GM06990 (cell line): Measurements from ENCODE around the gene ALG5.

ENCODE experiments used
- DNase-seq: peaks from one replicate; pipeline ENCODE4 v3.0.0-alpha.2; 2011; ENCODE audit not compliant: insufficient read length; ENCODE audit errors: extremely low read depth
- H3K27me3 ChIP-seq: replicated peaks from 2 replicates; pipeline ENCODE4 v1.6.0; 2011; ENCODE audit warnings: low read length; ENCODE audit not compliant: control insufficient read depth, insufficient read depth
- H3K36me3 ChIP-seq: 2 replicates; pipeline ENCODE4 v1.5.1; 2011; ENCODE audit warnings: low read length; ENCODE audit not compliant: control insufficient read depth, insufficient read depth
- H3K4me3 ChIP-seq: replicated peaks from 2 replicates; pipeline ENCODE4 v1.5.1; 2011; ENCODE audit warnings: low read depth, mild to moderate bottlenecking, control low read depth, low read length
- TF ChIP-seq, protein P1 (sequence below): IDR thresholded peaks from 2 replicates; pipeline ENCODE4 v1.5.1; 2011; ENCODE audit warnings: low read length, control low read depth, mild to moderate bottlenecking, inconsistent platforms; ENCODE audit not compliant: insufficient read depth, poor library complexity, severe bottlenecking

Gene ALG5, protein sequence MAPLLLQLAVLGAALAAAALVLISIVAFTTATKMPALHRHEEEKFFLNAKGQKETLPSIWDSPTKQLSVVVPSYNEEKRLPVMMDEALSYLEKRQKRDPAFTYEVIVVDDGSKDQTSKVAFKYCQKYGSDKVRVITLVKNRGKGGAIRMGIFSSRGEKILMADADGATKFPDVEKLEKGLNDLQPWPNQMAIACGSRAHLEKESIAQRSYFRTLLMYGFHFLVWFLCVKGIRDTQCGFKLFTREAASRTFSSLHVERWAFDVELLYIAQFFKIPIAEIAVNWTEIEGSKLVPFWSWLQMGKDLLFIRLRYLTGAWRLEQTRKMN

DNA sequence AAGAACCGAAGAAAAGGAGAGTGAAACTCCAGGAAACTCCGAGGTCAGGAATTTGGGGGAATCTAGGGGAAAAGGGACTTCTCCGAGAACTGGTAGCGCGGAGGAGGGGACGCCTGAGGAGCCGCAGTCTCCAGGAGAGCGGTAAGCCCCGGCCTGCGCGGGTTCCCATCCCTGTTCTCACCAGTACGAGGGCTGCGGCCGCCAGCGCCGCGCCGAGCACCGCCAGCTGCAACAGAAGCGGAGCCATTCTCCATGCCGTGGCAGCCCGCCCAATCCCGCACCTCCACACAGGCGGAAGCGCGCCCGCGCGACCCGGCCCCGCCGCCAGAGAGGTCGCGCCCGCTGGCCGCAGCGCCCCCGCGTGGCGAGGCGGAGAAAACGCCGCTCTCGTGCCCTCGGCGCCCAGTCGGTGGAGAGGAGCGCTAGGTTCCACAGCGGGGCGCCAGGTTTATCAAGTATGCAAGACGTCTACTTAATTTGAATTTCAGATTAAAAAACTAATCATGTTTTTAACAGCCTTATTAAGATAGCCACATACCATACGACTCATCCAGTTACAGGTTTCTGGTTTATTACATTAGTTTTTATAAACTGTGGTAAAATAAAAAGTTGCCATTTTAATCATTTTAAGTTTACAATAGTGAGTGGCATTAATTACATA lies at the start of gene ALG5:
TSS of gene ALG5 (minus strand) at position 287 of the 661 bp plus-strand sequence. CDS start at position 247, 40 bp downstream.
- DNase-seq: peak; percentile 93
- TF ChIP-seq, protein P1, sequence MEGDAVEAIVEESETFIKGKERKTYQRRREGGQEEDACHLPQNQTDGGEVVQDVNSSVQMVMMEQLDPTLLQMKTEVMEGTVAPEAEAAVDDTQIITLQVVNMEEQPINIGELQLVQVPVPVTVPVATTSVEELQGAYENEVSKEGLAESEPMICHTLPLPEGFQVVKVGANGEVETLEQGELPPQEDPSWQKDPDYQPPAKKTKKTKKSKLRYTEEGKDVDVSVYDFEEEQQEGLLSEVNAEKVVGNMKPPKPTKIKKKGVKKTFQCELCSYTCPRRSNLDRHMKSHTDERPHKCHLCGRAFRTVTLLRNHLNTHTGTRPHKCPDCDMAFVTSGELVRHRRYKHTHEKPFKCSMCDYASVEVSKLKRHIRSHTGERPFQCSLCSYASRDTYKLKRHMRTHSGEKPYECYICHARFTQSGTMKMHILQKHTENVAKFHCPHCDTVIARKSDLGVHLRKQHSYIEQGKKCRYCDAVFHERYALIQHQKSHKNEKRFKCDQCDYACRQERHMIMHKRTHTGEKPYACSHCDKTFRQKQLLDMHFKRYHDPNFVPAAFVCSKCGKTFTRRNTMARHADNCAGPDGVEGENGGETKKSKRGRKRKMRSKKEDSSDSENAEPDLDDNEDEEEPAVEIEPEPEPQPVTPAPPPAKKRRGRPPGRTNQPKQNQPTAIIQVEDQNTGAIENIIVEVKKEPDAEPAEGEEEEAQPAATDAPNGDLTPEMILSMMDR: peak; percentile 71
- H3K36me3 ChIP-seq: peaks cover 3% of the 10 kb centered on the region
- H3K4me3 ChIP-seq: peak within 1 kb of the TSS; percentile 100
- H3K27me3 ChIP-seq: no peaks in the 10 kb centered on the region

DNA sequence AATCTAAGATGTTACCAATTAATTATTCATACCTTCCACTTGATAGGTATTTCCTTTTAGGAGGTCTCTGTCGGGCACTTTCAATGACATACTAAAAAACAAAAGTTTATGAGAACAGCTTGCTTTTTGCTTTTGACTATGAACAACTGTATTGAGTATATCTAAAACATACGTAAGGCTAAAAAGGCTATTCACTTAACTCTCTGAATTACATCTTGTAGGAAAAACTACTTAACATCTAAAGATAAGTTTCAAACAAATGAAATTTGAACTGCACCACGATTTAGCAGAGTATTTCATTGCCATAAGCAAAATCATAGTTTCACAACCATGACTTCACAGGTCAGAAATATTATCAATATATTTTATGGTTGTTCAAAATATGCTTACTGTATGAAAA lies 48.7 kb upstream of the ALG5 start:
- Histone ChIP-seq H3K4me3 (no peak overlapping the region), H3K27me3 (no peaks in the 10 kb centered on the region), H3K36me3 (peaks cover 2% of the 10 kb centered on the region; the same call in 1 of the 2 replicates)
- DNase-seq: no peak
- TF ChIP-seq, protein P1: no peak

DNA sequence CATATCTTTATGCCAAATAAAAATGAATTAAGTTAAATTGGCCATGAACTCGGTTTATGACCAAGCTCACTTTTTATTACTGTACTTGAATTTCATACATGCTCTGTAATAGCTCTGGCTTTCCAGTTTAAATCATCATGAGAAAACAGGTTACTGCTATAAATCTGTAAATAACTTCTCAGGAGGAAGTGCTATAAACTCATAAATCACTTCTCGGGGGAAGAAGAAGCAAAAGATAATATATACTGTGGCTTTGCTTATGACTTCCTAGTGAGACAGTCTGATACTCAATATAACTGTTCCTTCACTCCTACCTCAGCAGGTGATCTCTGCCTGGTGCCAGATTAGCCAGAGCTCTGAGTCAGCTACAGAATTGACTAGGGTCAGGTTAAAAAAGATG lies 47.9 kb upstream of the ALG5 start:
- Histone ChIP-seq H3K36me3 (peaks cover 2% of the 10 kb centered on the region; the same call in 1 of the 2 replicates), H3K27me3 (no peaks in the 10 kb centered on the region), H3K4me3 (no peak overlapping the region)
- DNase-seq: no peak
- TF ChIP-seq, protein P1: no peak

DNA sequence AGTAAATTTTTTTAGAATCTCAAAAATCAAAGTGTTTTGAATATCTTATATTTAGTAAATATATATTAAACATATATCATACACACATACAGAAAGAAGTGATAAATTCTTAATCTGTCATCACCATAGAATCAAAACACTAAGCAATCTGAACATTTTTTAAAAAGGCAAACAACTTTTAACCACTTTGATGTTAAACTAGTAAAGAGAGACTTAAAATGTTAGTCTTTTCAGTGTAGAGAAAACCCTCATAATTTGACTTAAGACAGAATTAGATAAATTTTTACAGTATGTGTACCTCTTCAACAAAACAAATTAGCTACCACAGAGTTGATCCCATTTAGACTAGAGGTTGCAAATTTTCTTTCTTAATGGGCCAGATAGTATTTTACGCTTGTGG lies 46.9 kb upstream of the ALG5 start:
- TF ChIP-seq, protein P1: no peak
- H3K4me3 ChIP-seq: no peak overlapping the region
- no peak for DNase-seq
- no peaks in the 10 kb centered on the region for H3K27me3 ChIP-seq
- H3K36me3 ChIP-seq: peaks cover 2% of the 10 kb centered on the region; the same call in 1 of the 2 replicates

DNA sequence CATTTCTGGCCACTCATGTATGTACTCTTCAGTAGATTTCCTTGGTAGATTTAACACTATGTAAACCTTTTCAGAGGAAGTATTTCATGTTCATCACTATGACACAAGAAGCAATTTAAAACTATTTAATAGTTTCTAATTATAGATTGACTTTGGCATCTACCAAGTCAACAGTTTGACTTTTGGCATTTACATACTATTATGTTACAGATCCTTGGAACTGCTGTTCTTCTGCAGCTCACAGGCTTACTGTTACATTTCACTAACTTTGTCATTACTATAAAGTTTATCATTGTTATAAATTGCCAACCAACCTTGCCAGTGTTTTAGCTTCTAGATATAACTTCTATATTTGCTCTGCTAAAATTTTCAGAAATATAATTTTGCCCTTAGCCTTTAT lies 41.6 kb upstream of the ALG5 start:
- no peaks in the 10 kb centered on the region for H3K27me3 ChIP-seq
- TF ChIP-seq, protein P1: no peak
- DNase-seq: no peak
- no peak overlapping the region for H3K4me3 ChIP-seq
- H3K36me3 ChIP-seq: peaks cover 4% of the 10 kb centered on the region
